Suprapubic skin (tissue), 4 donors: ENCODE results near the gene FEZF2.
A peak's percentile ranks its signal among the peaks of the same experiment; 100 is the strongest.

ENCODE experiments used
- EP300 ChIP-seq: sonication (generic); formaldehyde crosslinking; IDR thresholded peaks from one replicate; pipeline ENCODE4 v1.6.1; 2017; ENCODE audit warnings: antibody characterized with exemption
- POLR2A ChIP-seq, 2 donors: fragments of 450-650 bp; IDR thresholded peaks; one replicate each; pipeline ENCODE4 v1.6.1; 2017; ENCODE audit warnings: antibody characterized with exemption in 2 of 2, mild to moderate bottlenecking in 2 of 2, moderate library complexity in 2 of 2
- POLR2AphosphoS5 ChIP-seq, 3 donors: sonication (generic); formaldehyde crosslinking; IDR thresholded peaks; one replicate each; pipeline ENCODE4 v1.6.1; 2017; ENCODE audit warnings: antibody characterized with exemption in 3 of 3
- TF ChIP-seq, protein P1 (sequence below), 2 donors: fragments of 200-600 bp in 1 of 2; fragments of 450-650 bp in 1 of 2; sonication (generic) in 1 of 2; IDR thresholded peaks; one replicate each; pipeline ENCODE4 v1.5.1; 2016 to 2019; ENCODE audit warnings: antibody characterized with exemption in 2 of 2, mild to moderate bottlenecking in 1 of 2, moderate library complexity in 1 of 2

- TF ChIP-seq, protein P1, sequence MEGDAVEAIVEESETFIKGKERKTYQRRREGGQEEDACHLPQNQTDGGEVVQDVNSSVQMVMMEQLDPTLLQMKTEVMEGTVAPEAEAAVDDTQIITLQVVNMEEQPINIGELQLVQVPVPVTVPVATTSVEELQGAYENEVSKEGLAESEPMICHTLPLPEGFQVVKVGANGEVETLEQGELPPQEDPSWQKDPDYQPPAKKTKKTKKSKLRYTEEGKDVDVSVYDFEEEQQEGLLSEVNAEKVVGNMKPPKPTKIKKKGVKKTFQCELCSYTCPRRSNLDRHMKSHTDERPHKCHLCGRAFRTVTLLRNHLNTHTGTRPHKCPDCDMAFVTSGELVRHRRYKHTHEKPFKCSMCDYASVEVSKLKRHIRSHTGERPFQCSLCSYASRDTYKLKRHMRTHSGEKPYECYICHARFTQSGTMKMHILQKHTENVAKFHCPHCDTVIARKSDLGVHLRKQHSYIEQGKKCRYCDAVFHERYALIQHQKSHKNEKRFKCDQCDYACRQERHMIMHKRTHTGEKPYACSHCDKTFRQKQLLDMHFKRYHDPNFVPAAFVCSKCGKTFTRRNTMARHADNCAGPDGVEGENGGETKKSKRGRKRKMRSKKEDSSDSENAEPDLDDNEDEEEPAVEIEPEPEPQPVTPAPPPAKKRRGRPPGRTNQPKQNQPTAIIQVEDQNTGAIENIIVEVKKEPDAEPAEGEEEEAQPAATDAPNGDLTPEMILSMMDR (IDR thresholded peaks at IDR 0.05), result peak; percentile 14 to 33
- no peak for TF ChIP-seq POLR2A (IDR thresholded peaks at IDR 0.05)
- no peak for TF ChIP-seq POLR2AphosphoS5 (IDR thresholded peaks at IDR 0.05)
- TF ChIP-seq EP300, result no peak
These were observed 40.5 kb downstream of the FEZF2 start for GRCh38 chr3:62332835-62333244.
